Adrenal gland (tissue), 12 donors: ENCODE data around the gene FAM3B. TPM values are rescaled to one million over a fixed set of nuclear protein-coding genes. Genes with fewer than 3 reads are reported as not detected.
"Not testable (repeated sequence)": the region's sequence is repeated elsewhere in the genome, so short reads cannot be mapped to it uniquely, and the experiment has no call there.

ENCODE experiments used
- DNase-seq, 7 donors: peaks; one replicate each; pipeline ENCODE4 v3.0.0-alpha.2; 2019 to 2020
- H3K27ac ChIP-seq, 5 donors: fragments of 200-600 bp; sonication (generic) in 4 of 5; 1 replicate in 3 of 5; 2 replicates in 2 of 5; pipeline versions ENCODE4 v1.5.1 to v1.8.0; 2016 to 2020; ENCODE audit warnings: mild to moderate bottlenecking in 1 of 5
- H3K27me3 ChIP-seq: fragments of 200-600 bp; 2 replicates; pipeline ENCODE4 v1.8.0; 2021
- H3K36me3 ChIP-seq, 2 donors: fragments of 200-600 bp; replicated peaks in 1 of 2; 1 replicate in 1 of 2; 2 replicates in 1 of 2; pipeline versions ENCODE4 v1.5.1 to v1.8.0; 2018 to 2022
- H3K4me1 ChIP-seq, 2 donors: fragments of 200-600 bp; replicated peaks in 1 of 2; 1 replicate in 1 of 2; 2 replicates in 1 of 2; pipeline versions ENCODE4 v1.5.1 to v1.8.0; 2018 to 2021
- H3K4me3 ChIP-seq, 4 donors: fragments of 200-600 bp; sonication (generic) in 3 of 4; one replicate each; pipeline ENCODE4 v1.5.1; 2016 to 2018
- H3K9me3 ChIP-seq, 3 donors: fragments of 200-600 bp; sonication (generic) in 1 of 3; replicated peaks in 1 of 3; 1 replicate in 2 of 3; 2 replicates in 1 of 3; pipeline versions ENCODE4 v1.5.1 to v1.8.0; 2016 to 2021
- POLR2A ChIP-seq, 2 donors: fragments of 450-650 bp; IDR thresholded peaks; one replicate each; pipeline ENCODE4 v1.6.1; 2017; ENCODE audit warnings: antibody characterized with exemption in 2 of 2, mild to moderate bottlenecking in 2 of 2, moderate library complexity in 1 of 2
- WGBS, 4 donors: extraction: QIAGEN DNeasy Blood & Tissue Kit in 2 of 4; methylation state at CpG; one replicate each; pipeline versions ENCODE4 v1.1.5 to v1.1.7; 2013 to 2017; 5-methylcytosine and 5-hydroxymethylcytosine counted together
- intact Hi-C, 2 donors: fragments of 100-400 bp; cut with DNase I; formaldehyde crosslinking; loops; one replicate each; pipeline versions ENCODE4 v1.14.1 to v1.15.0; 2022 to 2023
- polyA plus RNA-seq, 3 donors: library from polyadenylated mRNA; stranded (reverse); fragments of 200-250 nt in 2 of 3; fragments of 350-450 nt in 1 of 3; fragmentation: Illumina TruSeq in 1 of 3; extraction: RNeasy Lipid Tissue Mini Kit (QIAGEN cat#74804) in 1 of 3; gene quantifications; one replicate each; pipeline ENCODE4 v1.2.3, GENCODE V29; 2013 to 2014
- total RNA-seq, 9 donors: library from RNA; depleted of rRNA in 4 of 9; stranded (reverse); fragments of >200 nt in 4 of 9; fragments of 120-200 nt in 1 of 9; fragmentation: NEBNext Ultra II Directional in 1 of 9; extraction: Animal tissue kit (Norgen Biotek cat#: 25700) in 1 of 9; gene quantifications; one replicate each; pipeline versions ENCODE4 v1.1.0 to v1.2.4, GENCODE V29; 2013 to 2023
- TF ChIP-seq, protein P1 (sequence below), 6 experiments: fragments of 450-650 bp in 4 of 6; fragments of 200-600 bp in 2 of 6; sonication (generic) in 1 of 6; IDR thresholded peaks; 1 replicate in 5 of 6; 2 replicates in 1 of 6; pipeline versions ENCODE4 v1.5.1 to v1.8.0; 2016 to 2021; ENCODE audit warnings: antibody characterized with exemption in 6 of 6, mild to moderate bottlenecking in 2 of 6, moderate library complexity in 1 of 6
- donor health status: healthy with polysubstance abuse.
- donor health status: Bipolar disorder and iron deficiency.
- donor health status: DM: yes; HTN: yes; CAD: no.
- donor health status: DM: no; HTN: no; CAD: no.
- donor health status: DM: no; HTN: no; CAD: no.
- donor health status: DM: yes; HTN: yes; CAD: no.

FAM3B gene
- total and polyA plus RNA-seq, 12 donors = 0.07 to 0.38 (median 0.24) TPM; not detected in 8

DNA sequence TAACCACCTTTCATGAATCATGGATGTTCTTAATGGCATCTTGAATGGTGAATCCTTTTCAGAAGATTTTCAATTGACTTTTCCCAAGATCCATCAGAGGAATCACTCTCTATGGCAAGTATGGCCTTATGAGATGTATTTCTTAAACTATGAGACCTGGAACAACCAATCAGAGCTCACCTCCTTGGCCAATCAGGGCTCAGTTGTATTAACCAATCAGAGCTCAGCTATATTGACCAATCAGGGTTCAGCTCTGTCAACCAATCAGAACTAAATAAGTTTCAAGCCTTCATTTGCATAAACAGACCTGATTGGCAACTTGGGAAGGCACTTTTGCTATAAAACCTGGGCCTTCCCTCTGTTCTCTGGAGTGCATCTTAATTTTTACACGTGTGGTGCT, 13.6 kb upstream of the FAM3B start:
- H3K4me1 ChIP-seq = no peaks in the 10 kb centered on the region
- WGBS, 4 donors = 70 to 80% (median 75%) methylated on average over 1 of the region's 1 CpG
- H3K36me3 ChIP-seq = no peaks in the 10 kb centered on the region
- intact Hi-C loops = no loop called here
- DNase-seq = no peak
- no peak overlapping the region for H3K27ac ChIP-seq
- TF ChIP-seq, protein P1, sequence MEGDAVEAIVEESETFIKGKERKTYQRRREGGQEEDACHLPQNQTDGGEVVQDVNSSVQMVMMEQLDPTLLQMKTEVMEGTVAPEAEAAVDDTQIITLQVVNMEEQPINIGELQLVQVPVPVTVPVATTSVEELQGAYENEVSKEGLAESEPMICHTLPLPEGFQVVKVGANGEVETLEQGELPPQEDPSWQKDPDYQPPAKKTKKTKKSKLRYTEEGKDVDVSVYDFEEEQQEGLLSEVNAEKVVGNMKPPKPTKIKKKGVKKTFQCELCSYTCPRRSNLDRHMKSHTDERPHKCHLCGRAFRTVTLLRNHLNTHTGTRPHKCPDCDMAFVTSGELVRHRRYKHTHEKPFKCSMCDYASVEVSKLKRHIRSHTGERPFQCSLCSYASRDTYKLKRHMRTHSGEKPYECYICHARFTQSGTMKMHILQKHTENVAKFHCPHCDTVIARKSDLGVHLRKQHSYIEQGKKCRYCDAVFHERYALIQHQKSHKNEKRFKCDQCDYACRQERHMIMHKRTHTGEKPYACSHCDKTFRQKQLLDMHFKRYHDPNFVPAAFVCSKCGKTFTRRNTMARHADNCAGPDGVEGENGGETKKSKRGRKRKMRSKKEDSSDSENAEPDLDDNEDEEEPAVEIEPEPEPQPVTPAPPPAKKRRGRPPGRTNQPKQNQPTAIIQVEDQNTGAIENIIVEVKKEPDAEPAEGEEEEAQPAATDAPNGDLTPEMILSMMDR (IDR thresholded peaks at IDR 0.05) = no peak
- TF ChIP-seq POLR2A (IDR thresholded peaks at IDR 0.05) = no peak
- H3K27me3 ChIP-seq = peaks cover 5% of the 10 kb centered on the region
- H3K4me3 ChIP-seq = no peak overlapping the region
- no peaks in the 10 kb centered on the region for H3K9me3 ChIP-seq

DNA sequence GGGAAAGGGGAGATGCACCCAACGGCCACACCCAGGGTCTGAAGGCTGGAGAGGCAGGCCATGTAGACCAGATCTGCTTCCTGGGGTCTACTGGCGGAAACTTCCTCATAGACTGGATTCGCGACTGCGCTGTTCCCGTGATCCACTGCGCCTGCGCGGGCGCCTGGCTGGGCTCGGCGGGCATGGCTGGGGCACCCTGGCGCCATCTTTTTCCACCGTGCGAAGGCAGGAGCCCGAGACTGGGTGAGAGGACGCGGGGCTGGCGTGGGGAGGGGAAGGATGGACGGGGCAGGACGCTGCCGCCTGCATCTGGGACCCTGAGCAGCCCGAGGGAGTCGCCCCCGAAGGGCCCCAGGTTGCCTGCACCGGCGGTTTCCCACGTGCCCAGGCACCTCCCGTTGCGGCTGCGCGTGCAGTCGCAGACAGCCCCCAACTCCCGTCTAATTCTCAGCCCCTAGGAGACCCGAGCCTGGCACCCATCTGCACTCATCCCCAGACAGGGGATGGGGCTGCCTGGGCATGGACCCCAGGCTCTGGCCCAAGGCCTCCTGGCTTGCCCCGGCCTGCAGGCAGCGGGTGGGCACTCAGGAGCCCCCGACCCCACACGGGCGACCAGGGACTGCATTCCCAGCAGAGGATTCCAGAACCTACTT, 12.4 kb upstream of the FAM3B start:
- H3K27ac ChIP-seq = no peak overlapping the region
- H3K36me3 ChIP-seq = no peaks in the 10 kb centered on the region

GRCh38 chr21:41307219-41307618, 9.4 kb upstream of the FAM3B start:
- intact Hi-C loops = no loop called here

More for the DNA sequence above, 12.4 kb upstream of the FAM3B start:
- 92 to 94% (median 94%) methylated on average over 15 to 40 of the region's 40 CpGs for WGBS, 4 donors
- Histone ChIP-seq H3K4me3 (no peak overlapping the region), H3K9me3 (no peaks in the 10 kb centered on the region), H3K4me1 (no peaks in the 10 kb centered on the region), H3K27me3 (peaks cover 10% of the 10 kb centered on the region)
- no peak for DNase-seq
- intact Hi-C loops = no loop called here
- TF ChIP-seq POLR2A (IDR thresholded peaks at IDR 0.05) = no peak
- TF ChIP-seq, protein P1 (IDR thresholded peaks at IDR 0.05) = no peak

DNA sequence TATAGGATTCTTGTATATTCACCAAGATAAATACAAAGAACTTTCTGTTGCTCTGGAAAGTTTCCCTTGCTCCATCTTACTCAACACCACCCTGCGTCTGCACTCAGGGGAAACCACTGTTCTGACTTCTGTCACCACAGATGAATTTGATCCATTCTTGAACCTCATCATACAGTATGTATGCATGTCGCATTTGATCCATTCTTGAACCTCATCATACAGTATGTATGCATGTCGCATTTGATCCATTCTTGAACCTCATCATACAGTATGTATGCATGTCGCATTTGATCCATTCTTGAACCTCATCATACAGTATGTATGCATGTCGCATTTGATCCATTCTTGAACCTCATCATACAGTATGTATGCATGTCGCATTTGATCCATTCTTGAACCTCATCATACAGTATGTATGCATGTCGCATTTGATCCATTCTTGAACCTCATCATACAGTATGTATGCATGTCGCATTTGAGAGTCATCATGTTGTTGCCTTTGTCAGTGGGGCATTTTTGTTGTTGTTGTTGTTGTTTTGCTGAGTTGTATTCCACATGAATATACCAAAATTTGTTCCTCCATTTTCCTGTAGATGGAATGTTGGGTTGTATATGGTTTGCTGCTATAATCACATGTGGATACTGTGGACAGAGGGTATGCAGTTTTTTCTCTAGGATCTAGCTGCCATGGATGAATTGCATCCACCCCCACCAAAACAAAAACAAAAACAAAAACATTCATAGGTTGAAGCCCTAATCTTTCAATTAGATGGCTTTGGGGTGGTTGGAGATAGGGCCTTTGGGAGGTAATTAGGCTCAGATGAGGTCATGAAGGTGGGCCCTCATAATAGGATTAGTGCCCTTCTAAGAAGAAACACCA, 3.1 kb upstream of the FAM3B start:
- intact Hi-C loops, H3K27ac ChIP-seq, H3K4me1 ChIP-seq, H3K4me3 ChIP-seq, H3K36me3 ChIP-seq, DNase-seq, H3K9me3 ChIP-seq: not testable (repeated sequence)
- H3K27me3 ChIP-seq = peaks cover 23% of the 10 kb centered on the region
- 89 to 93% (median 91%) methylated on average over 4 to 6 of the region's 8 CpGs for WGBS, 4 donors

More at GRCh38 chr21:41307219-41307618, 9.4 kb upstream of the FAM3B start:
- H3K9me3 ChIP-seq = no peaks in the 10 kb centered on the region
- H3K27me3 ChIP-seq = peaks cover 10% of the 10 kb centered on the region
- no peak overlapping the region for H3K4me3 ChIP-seq
- no peak for DNase-seq
- no peak overlapping the region for H3K27ac ChIP-seq
- no peaks in the 10 kb centered on the region for H3K36me3 ChIP-seq
- TF ChIP-seq POLR2A (IDR thresholded peaks at IDR 0.05) = no peak
- TF ChIP-seq, protein P1 (IDR thresholded peaks at IDR 0.05) = no peak
- no peaks in the 10 kb centered on the region for H3K4me1 ChIP-seq
